Suprapubic skin (tissue), 4 donors: Measurements from ENCODE around the gene NTSR1. TPM values are rescaled to one million over a fixed set of nuclear protein-coding genes. Genes with fewer than 3 reads are reported as not detected.
A peak's percentile ranks its signal among the peaks of the same experiment; 100 is the strongest.

Experiments used
- DNase-seq, 2 donors: peaks; one replicate each; pipeline ENCODE4 v3.0.0-alpha.2; 2019; ENCODE audit warnings: low spot score in 2 of 2
- H3K27ac ChIP-seq: fragments of 200-600 bp; sonication (generic); one replicate; pipeline ENCODE4 v1.5.1; 2019
- H3K27me3 ChIP-seq: fragments of 200-600 bp; sonication (generic); one replicate; pipeline ENCODE4 v1.5.1; 2019
- H3K36me3 ChIP-seq: fragments of 200-600 bp; sonication (generic); one replicate; pipeline ENCODE4 v1.5.1; 2019
- H3K4me1 ChIP-seq: fragments of 200-600 bp; sonication (generic); one replicate; pipeline ENCODE4 v1.5.1; 2019
- H3K4me3 ChIP-seq: fragments of 200-600 bp; sonication (generic); one replicate; pipeline ENCODE4 v1.5.1; 2019; ENCODE audit warnings: mild to moderate bottlenecking
- H3K9me3 ChIP-seq: fragments of 200-600 bp; sonication (generic); one replicate; pipeline ENCODE4 v1.5.1; 2019
- EP300 ChIP-seq: sonication (generic); formaldehyde crosslinking; IDR thresholded peaks from one replicate; pipeline ENCODE4 v1.6.1; 2017; ENCODE audit warnings: antibody characterized with exemption
- POLR2A ChIP-seq, 2 donors: fragments of 450-650 bp; IDR thresholded peaks; one replicate each; pipeline ENCODE4 v1.6.1; 2017; ENCODE audit warnings: antibody characterized with exemption in 2 of 2, mild to moderate bottlenecking in 2 of 2, moderate library complexity in 2 of 2
- POLR2AphosphoS5 ChIP-seq, 3 donors: sonication (generic); formaldehyde crosslinking; IDR thresholded peaks; one replicate each; pipeline ENCODE4 v1.6.1; 2017; ENCODE audit warnings: antibody characterized with exemption in 3 of 3
- WGBS: methylation state at CpG from one replicate; pipeline ENCODE4 v1.1.5; 2018; 5-methylcytosine and 5-hydroxymethylcytosine counted together
- total RNA-seq, 4 donors: library from RNA; depleted of rRNA; stranded (reverse); fragments of >200 nt; gene quantifications; one replicate each; pipeline ENCODE4 v1.1.0, GENCODE V29; 2016
- TF ChIP-seq, protein P1 (sequence below), 2 donors: fragments of 200-600 bp in 1 of 2; fragments of 450-650 bp in 1 of 2; sonication (generic) in 1 of 2; IDR thresholded peaks; one replicate each; pipeline ENCODE4 v1.5.1; 2016 to 2019; ENCODE audit warnings: antibody characterized with exemption in 2 of 2, mild to moderate bottlenecking in 1 of 2, moderate library complexity in 1 of 2

Gene NTSR1
- total RNA-seq, 4 donors from 2014 or later, result 0.16 to 0.55 TPM; not detected in 2

DNA sequence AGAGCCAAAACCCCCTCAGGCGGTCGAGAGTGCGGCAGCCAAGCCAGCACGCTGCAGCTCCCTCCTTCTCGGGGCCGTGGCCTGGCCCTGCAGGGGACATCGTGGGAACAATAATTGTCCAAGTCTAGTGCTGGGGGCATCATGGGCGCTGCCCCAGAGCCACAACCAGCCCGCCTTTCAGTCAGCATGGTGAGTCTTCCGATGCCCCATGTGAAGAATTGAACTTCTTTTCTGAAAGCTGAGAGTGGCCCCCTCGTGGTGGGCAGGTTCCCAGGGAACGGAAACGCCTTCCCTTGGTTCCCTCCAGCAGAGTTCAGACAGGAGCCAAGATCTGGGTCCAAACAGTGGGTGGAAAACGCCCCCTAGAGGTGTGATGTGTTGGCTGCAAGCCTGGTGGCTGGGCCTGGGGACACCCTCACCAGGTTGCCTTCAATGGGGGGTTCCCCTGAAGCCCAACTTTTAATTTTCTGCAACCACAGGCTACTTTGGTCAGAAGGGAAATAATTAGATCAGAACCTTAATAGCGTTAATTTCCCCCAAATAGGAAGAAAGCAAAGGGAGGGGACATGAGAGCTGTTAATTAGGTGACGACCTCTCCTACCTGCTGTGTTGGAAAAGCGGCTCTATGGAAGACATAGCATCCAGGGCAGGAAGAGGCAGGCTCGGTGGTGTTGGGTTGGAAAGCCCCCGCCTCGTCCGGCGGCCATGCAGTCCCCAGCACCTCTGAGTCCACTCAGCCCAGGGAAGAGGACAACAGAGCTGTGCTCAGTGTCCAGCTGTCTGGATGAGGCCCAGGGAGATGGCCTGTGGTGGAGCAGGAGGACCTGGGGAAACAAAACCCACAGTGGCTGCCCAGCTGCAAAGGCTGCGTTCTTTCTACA lies 82.9 kb downstream of the NTSR1 start:
- DNase-seq, result peak; percentile 85 to 89
- H3K27ac ChIP-seq, result no peak overlapping the region
- TF ChIP-seq, protein P1, sequence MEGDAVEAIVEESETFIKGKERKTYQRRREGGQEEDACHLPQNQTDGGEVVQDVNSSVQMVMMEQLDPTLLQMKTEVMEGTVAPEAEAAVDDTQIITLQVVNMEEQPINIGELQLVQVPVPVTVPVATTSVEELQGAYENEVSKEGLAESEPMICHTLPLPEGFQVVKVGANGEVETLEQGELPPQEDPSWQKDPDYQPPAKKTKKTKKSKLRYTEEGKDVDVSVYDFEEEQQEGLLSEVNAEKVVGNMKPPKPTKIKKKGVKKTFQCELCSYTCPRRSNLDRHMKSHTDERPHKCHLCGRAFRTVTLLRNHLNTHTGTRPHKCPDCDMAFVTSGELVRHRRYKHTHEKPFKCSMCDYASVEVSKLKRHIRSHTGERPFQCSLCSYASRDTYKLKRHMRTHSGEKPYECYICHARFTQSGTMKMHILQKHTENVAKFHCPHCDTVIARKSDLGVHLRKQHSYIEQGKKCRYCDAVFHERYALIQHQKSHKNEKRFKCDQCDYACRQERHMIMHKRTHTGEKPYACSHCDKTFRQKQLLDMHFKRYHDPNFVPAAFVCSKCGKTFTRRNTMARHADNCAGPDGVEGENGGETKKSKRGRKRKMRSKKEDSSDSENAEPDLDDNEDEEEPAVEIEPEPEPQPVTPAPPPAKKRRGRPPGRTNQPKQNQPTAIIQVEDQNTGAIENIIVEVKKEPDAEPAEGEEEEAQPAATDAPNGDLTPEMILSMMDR (IDR thresholded peaks at IDR 0.05), result peak; percentile 85 to 86
- no peak for TF ChIP-seq POLR2AphosphoS5 (IDR thresholded peaks at IDR 0.05)
- peaks cover 2% of the 10 kb centered on the region for H3K27me3 ChIP-seq
- WGBS, result 26% methylated on average over 21 of the region's 23 CpGs
- H3K4me1 ChIP-seq, result peaks cover 31% of the 10 kb centered on the region
- H3K36me3 ChIP-seq, result no peaks in the 10 kb centered on the region
- H3K4me3 ChIP-seq, result no peak overlapping the region
- H3K9me3 ChIP-seq, result no peaks in the 10 kb centered on the region

DNA sequence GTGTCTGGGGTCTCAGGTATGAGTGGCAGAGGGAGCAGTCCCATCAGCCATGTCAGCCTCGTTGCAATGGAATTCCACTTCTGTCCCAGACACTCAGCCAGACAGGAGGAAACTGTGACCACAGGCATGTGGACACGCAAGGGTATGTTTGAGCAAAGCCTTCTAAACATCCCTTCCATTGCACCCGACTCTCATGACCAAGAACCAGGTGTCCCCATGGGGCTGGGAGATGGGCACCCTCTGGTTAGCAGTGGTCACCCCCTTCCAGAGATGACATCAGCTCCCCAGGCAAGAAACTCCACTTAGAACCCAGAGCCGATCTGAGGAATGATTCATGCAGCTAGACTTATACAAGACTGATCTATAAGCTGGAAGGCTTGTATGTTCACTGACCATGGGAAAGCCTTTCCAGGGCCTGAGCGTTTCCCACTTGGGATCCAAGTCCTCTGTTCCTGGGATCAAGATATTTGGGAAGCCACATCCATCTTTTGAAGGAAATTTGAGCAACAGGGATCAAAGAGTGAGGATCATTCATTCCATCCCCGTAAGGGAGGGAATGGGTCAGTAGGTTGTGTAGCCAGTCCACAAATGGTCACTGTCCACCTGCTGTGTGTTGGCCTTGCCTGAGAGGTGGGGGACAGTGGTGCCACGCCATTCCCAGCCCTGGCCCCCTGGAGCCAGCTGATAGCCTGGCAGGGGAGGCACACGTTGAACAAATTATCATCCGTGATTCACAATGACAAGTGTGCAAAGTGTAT lies 83.7 kb downstream of the NTSR1 start:
- Histone ChIP-seq H3K27me3 (no peaks in the 10 kb centered on the region), H3K36me3 (no peaks in the 10 kb centered on the region), H3K4me3 (no peak overlapping the region), H3K27ac (no peak overlapping the region), H3K4me1 (peaks cover 38% of the 10 kb centered on the region), H3K9me3 (no peaks in the 10 kb centered on the region)
- no peak for DNase-seq
- TF ChIP-seq EP300 (no peak), POLR2A (IDR thresholded peaks at IDR 0.05) (no peak), POLR2AphosphoS5 (IDR thresholded peaks at IDR 0.05) (no peak)
- TF ChIP-seq, protein P1 (IDR thresholded peaks at IDR 0.05), result no peak
- 82% methylated on average over 8 of the region's 9 CpGs for WGBS

DNA sequence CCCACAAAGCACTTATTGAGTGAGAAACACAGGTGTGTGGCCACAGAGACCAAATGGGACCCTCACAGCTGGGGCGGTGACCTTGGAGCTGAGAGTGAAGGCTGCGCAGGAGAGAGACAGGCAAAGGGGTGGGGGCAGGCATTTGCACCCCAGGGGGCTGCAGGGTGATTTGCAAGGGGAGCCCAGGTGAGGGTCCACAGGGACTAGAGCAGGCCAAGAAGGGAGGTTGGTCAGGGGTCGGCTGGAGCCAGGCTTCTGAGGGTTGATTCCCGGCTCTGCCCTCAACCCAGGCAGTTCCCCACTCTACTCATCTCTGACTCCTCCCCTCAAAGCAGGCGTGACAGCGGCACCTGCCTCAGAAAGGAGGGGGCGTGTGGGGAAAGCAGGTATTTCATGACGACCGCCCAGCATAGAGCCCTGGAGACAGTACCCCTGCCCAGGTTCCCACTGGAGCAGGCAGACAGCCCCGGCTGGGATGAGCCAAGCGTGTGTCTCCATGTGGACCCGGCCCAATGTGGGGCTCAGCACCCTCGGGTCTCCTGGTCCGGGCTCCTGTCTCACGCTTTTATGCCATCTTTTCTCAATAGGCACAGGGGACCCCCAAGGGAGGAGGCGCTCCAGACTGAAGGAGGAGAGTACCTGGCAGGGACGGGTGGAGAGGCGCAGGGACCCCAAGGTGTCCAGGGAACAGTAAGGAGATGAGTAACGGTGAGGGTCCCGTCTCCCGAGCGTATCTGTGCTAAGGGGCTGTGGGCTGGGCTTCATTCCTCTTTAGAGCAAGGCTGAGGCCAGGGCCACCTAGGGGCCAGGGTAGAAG lies 84.5 kb downstream of the NTSR1 start:
- 81% methylated on average over 15 of the region's 22 CpGs for WGBS
- H3K9me3 ChIP-seq, result no peaks in the 10 kb centered on the region
- TF ChIP-seq, protein P1 (IDR thresholded peaks at IDR 0.05), result no peak
- TF ChIP-seq POLR2A (IDR thresholded peaks at IDR 0.05) (no peak), EP300 (no peak), POLR2AphosphoS5 (IDR thresholded peaks at IDR 0.05) (no peak)
- peak overlapping the region; percentile 90 for H3K27ac ChIP-seq
- H3K27me3 ChIP-seq, result no peaks in the 10 kb centered on the region
- peaks cover 3% of the 10 kb centered on the region for H3K36me3 ChIP-seq
- H3K4me1 ChIP-seq, result peaks cover 44% of the 10 kb centered on the region
- DNase-seq, result no peak
- peak overlapping the region; percentile 84 for H3K4me3 ChIP-seq

DNA sequence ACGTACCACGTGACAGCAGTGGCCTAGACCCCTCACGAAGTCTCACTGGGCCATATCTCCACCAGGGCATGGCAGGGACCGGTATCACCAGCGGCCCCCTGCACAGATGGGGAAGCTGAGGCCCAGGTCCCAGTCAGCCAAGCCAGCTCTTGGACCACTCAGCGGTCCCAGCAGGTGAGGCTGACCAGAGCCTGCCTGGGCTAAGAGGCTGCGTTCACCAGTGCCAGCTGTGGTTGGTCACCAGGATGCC lies 85.0 kb downstream of the NTSR1 start:
- TF ChIP-seq POLR2AphosphoS5 (IDR thresholded peaks at IDR 0.05) (no peak), POLR2A (IDR thresholded peaks at IDR 0.05) (no peak), EP300 (no peak)
- TF ChIP-seq, protein P1 (IDR thresholded peaks at IDR 0.05), result no peak
- WGBS, result no CpG with 5 or more reads among the region's 7 CpGs
- DNase-seq, result no peak
- no peaks in the 10 kb centered on the region for H3K27me3 ChIP-seq
- peaks cover 44% of the 10 kb centered on the region for H3K4me1 ChIP-seq
- no peaks in the 10 kb centered on the region for H3K9me3 ChIP-seq
- peaks cover 9% of the 10 kb centered on the region for H3K36me3 ChIP-seq
- H3K27ac ChIP-seq, result peak overlapping the region; percentile 90
- peak overlapping the region; percentile 84 for H3K4me3 ChIP-seq
